SIG-M5 (cell line): ENCODE results near the gene TTC39C.

Experiments used
- DNase-seq: peaks from one replicate; lab custom pipeline; 2025; lab: John Stamatoyannopoulos, UW

The TTC39C gene

DNA sequence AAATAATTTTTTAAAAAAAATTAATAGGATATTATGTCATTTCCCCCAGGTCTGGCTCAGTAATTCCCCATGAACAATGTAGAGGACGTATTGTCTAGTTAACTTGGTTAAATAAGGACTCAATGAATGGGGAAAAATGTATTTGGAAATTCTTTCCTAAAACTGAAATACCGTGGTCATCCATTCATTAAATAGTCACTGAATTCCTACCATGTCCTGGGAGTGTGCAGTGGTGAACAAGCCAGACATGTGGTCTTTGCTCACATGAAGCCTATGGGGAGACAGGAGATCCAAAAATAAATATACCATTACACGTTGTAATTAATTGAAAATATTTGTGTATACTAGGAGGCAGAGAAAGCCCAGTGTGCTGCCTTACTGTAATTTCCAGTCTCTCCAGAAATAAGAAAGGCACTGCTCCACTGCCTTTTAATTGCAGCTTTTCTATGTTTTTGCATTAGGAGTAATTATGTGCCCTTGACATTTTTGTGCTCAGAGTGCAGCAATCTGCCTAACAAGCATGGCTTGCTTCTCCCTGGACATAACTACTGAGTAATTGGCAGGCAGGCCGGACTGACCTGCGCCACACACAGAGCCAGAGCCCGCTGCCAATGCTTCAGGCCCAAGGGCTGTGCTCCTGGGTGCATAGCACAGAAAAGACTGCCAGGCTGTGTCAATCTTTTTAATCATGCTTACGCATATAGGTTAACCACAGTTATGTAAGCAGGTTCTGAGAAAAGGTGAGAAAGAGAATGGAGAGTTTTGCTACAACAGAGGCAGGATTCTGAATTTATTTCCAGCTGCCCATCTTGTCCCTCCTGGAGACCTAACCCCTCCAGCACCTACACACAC lies 22.2 kb upstream of the TTC39C start:
- no peak for DNase-seq

DNA sequence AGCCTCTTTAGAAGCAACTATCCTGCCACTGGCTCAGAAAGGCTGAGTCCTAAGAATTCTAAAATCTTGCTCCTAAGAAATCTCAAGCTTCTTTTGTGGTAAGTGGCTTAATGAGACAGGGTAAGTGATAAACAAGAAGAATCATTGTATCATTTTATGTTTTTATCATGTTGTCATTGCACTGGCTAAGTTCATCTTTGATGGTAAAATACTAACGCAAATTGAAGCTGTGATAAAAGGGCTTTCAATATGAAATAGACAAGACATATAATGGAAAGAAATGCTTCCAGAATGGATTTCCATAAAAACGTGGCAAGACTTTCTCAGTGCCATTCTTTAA lies 21.6 kb upstream of the TTC39C start:
- no peak for DNase-seq

DNA sequence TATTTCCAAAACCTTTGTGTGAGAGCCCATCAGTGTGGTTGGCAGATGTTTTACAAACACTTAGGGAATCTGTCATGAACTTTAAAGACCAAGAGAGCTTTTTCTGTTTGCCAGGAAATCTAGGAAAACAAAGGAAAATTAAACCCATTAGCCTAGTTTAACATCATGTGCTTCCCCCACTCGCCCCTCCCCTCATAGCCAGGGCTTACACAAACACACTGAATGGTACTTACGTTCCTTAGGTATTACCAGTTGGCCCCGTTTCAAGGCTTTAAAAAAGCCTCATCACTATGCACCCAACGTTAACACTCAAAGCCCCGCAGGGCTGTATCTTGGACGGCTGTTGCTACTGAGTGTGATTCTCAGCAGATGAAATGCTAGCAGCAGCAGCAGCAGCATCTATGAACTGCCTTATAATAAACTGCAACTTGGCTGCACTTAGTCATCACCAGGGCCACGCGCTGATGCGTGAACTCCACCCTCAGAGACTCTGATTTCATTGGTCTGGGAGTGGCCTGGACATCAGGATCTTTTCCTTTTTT lies 20.1 kb upstream of the TTC39C start:
- DNase-seq: no peak

- no peak for DNase-seq
Observed at GRCh38 chr18:23995180-23995579, 19.4 kb upstream of the TTC39C start.

GRCh38 chr18:23998018-23998417 lies 16.5 kb upstream of the TTC39C start:
- DNase-seq: no peak

DNA sequence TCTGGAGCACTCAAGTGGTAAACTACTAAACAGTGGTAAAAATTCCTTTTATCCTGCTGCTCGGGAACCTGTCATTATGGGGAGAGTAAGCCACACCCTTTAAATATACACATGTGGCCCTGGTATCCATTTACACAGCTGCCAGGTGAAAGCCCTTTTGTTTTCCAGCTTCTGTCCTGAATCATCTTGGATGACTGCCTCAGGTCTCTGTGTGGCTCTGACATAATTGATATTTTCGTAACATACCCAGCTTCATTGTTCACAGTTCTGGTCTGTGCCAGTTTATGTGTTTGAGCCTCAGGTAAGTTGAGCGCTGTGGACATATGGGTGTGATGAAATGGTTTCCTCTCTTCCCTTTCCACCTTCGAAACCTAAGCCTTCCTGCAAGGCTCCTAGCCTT lies 15.7 kb upstream of the TTC39C start:
- DNase-seq: no peak

DNA sequence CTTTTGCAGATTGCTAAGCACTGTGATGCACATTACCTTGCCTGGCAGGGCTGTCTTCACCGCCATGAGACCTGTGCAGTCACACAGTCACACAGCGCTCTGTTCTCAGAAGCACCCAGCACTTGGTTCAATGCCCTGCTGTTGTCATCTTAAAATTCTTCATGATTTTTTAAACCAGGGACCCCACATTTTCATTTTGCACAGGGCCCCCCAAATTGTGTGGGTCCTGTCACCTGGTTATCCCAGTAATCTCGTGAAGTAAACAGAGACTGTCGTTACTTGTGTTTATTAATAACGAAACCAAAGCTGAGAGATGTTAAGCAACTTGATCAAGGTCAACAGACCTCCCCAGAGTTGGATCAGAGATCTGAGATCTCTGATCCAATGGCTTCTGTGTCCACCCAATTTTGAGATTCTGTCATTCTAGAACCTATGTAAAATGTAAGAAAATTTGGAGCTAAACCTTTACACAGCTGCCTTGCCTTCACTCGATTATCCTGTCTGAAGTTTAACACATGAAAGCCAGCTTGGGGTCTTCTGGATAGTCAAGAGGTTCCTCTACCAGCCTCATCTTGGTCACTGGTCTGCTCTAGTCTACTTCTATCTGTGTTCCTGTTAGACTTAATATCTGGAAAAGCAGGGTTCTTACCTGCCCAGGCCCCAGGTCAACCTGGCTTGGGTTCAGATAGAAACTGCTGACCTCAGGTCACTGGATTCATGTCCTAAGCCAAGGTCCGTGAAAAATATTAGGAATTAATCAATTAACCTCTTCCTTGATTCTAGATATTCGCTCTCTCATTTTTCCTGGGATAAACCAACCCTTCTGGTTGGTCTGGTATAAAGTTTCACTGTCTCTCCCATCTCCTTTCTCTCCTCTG lies 13.7 kb upstream of the TTC39C start:
- no peak for DNase-seq

DNA sequence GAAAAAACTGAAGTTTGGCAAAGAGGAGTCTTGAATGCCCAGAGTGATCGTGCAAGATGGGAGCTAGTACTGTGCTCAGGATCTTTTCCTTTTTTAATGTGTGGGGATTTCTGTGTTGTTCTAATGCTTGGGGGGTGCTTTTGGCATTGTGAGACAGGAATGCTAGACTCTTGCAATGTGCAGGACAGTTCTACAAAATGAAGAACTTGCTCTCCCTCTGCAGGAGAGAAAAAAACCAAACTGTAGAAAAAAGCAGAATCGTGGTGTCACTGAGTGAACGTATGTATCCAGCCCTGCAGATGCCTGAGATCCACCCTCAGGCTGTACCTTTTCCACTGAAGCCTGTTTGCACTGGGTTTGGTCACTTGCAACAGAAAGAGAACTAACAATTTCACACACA lies 12.1 kb upstream of the TTC39C start:
- no peak for DNase-seq

GRCh38 chr18:24003288-24003687 lies 11.3 kb upstream of the TTC39C start:
- DNase-seq: no peak

GRCh38 chr18:24003903-24004640 lies 10.5 kb upstream of the TTC39C start:
- no peak for DNase-seq

GRCh38 chr18:24006712-24007313 lies 7.7 kb upstream of the TTC39C start:
- DNase-seq: no peak

DNA sequence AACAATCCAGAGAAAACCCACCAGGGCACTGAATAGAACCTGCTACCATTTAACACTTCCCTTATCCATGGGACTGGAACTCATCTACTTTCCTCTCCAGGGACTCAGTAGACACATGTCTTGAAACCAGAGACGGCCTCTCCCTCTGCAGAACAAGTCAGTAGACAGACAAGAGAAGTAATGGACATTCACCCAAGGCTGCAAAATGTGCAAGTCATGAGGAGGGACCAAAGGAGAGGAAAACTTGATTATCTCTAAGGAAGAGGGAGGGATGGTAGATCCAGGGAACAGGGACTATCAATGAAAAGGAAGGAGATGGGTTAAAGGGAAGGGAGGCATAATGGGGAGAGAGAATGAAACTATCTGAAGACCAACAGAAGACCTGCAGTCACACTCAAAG lies 5.3 kb upstream of the TTC39C start:
- DNase-seq: no peak

- no peak for DNase-seq
Observed at GRCh38 chr18:24009651-24010333, 4.8 kb upstream of the TTC39C start.

DNA sequence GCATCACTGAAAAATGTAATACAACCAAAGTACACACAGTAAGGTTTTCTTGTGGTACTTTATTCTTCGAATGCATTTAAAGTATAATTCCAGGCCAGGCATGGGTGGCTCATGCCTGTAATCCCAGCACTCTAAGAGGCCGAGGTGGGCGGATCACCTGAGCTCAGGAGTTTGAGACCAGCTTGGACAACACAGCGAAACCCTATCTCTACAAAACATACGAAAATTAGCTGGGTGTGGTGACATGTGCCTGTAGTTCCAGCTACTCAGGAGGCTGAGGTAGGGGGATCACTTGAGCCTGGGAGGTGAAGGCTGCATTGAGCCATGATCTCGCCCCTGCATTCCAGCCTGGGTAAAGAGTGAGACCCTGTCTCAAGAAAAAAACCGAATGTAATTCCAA lies 3.9 kb upstream of the TTC39C start:
- no peak for DNase-seq

DNA sequence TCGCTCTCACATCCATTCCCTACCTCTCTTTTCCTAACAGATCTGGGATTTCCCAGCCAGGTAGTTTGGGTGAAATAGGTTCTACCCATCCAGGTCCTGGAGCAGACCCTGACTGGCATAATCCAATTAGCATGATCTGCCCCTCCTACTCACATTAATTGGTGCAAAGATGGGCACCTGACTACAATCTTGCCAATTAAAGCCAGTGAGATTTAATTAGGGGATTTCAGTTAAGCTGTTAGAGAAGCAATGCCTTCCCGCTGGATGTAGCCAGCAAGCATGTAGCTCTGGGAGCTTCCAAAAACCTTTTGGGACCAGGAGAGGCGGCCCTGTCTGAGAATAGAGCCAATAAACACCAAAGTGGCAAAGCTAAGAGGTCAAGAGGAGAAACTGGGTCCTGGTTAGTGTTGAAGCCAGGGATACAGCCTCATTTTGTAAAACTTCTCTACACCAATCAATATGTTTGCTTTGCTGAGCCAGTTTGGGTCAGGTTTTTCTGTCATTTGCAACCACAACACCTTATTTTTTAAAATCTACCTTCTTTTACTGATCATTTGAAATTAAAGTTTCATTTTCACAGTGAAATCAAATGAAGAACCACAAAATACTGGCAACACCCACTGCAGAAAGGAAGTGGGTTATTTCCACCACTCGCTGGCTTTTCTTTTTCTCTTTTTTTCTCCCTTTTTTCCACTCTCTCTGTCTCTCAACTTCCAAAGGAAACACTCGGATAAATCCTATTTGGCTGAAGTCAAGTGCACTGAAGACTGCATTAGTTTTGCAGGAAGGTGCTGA lies 3.2 kb upstream of the TTC39C start:
- no peak for DNase-seq

- DNase-seq: no peak
Observed at GRCh38 chr18:24013051-24013450, 1.5 kb upstream of the TTC39C start.

GRCh38 chr18:24014986-24015638 lies 558 bp downstream of the TTC39C start:
- DNase-seq: no peak

- no peak for DNase-seq
Observed at GRCh38 chr18:24015639-24016631, 1.4 kb downstream of the TTC39C start.

DNA sequence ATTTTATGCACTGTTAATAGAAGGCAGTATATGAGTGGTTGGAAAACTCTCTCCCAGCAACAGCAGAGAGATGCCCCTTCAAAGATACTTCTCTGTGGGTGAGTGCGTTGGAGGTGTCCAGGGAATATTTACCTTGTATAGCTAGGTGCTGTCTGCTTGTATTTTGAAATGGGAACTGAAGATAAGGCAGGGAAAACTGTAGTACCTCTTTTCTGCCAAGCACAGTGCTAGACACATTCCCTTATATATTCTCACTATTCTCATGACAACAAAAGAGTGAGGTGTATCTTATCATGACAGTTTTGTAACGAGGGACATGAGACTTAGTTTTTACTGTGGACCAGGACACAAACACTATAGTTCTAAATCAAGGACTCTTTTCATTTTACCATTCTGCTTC lies 2.1 kb downstream of the TTC39C start:
- DNase-seq: no peak
